SK-N-SH treated with all-trans-retinoic acid at 6 μM for 48 hours (cell line): ENCODE data around the gene KCTD10.

Experiments used
- OSR1 ChIP-seq: fragments of 250-450 bp; sonication (Bioruptor Pico); IDR thresholded peaks from 2 replicates; pipeline ENCODE4 v1.8.0; 2022; ENCODE audit warnings: moderate library complexity, mild to moderate bottlenecking, inconsistent platforms
- SNAI2 ChIP-seq: fragments of 250-450 bp; sonication (Bioruptor Pico); IDR thresholded peaks from 2 replicates; pipeline ENCODE4 v1.5.0; 2020; ENCODE audit warnings: mild to moderate bottlenecking, moderate library complexity
- ZNF8 ChIP-seq: fragments of 450-650 bp; formaldehyde crosslinking; IDR thresholded peaks from 2 replicates; pipeline ENCODE4 v1.5.0; 2020; ENCODE audit warnings: mild to moderate bottlenecking, moderate library complexity
- TF ChIP-seq, protein P1 (sequence below): fragments of 250-450 bp; sonication (Bioruptor Pico); IDR thresholded peaks from 2 replicates; pipeline ENCODE4 v1.8.0; 2020; ENCODE audit warnings: mild to moderate bottlenecking, moderate library complexity, borderline replicate concordance
- TF ChIP-seq, protein P2 (sequence below): fragments of 250-450 bp; sonication (Bioruptor Pico); IDR thresholded peaks from 2 replicates; pipeline ENCODE4 v1.8.0; 2021; ENCODE audit warnings: low read depth, mild to moderate bottlenecking, moderate library complexity, borderline replicate concordance

DNA sequence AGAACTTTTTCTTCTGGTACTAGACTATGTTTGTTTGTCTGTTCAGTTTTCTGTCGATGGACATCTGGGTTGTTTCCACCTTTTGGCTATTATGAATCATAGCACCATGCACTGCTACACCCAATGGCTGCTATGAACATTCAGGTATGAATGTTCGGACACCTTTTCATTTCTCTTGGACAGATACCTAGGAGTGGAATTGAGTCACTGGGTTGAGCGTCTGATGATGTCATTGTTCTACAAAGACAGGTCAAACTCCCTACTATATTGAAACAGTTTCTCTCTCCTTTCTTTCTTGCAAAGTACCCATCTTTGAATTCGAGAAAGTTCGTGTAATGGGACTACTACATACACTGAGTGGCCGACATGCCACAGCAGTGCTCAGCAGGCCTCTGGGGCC is 44.7 kb downstream of the KCTD10 start:
- TF ChIP-seq, protein P1, sequence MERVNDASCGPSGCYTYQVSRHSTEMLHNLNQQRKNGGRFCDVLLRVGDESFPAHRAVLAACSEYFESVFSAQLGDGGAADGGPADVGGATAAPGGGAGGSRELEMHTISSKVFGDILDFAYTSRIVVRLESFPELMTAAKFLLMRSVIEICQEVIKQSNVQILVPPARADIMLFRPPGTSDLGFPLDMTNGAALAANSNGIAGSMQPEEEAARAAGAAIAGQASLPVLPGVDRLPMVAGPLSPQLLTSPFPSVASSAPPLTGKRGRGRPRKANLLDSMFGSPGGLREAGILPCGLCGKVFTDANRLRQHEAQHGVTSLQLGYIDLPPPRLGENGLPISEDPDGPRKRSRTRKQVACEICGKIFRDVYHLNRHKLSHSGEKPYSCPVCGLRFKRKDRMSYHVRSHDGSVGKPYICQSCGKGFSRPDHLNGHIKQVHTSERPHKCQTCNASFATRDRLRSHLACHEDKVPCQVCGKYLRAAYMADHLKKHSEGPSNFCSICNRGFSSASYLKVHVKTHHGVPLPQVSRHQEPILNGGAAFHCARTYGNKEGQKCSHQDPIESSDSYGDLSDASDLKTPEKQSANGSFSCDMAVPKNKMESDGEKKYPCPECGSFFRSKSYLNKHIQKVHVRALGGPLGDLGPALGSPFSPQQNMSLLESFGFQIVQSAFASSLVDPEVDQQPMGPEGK = no peak
- no peak for TF ChIP-seq SNAI2
- TF ChIP-seq, protein P2, sequence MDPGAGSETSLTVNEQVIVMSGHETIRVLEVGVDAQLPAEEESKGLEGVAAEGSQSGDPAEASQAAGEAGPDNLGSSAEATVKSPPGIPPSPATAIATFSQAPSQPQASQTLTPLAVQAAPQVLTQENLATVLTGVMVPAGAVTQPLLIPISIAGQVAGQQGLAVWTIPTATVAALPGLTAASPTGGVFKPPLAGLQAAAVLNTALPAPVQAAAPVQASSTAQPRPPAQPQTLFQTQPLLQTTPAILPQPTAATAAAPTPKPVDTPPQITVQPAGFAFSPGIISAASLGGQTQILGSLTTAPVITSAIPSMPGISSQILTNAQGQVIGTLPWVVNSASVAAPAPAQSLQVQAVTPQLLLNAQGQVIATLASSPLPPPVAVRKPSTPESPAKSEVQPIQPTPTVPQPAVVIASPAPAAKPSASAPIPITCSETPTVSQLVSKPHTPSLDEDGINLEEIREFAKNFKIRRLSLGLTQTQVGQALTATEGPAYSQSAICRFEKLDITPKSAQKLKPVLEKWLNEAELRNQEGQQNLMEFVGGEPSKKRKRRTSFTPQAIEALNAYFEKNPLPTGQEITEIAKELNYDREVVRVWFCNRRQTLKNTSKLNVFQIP (CRISPR knock-in tag) = no peak
- no peak for TF ChIP-seq ZNF8
- no peak for TF ChIP-seq OSR1 (CRISPR knock-in tag)
